ENCODE data around the gene PRICKLE1. TPM values are rescaled to one million over a fixed set of nuclear protein-coding genes. Genes with fewer than 3 reads are reported as not detected.

The PRICKLE1 gene
- total and polyA plus RNA-seq, 10 of the 15 experiments (the other 5 are each of a cell fraction or from before 2014, with no cell fraction given) = 0.47 to 2.8 (median 0.86) TPM

DNA sequence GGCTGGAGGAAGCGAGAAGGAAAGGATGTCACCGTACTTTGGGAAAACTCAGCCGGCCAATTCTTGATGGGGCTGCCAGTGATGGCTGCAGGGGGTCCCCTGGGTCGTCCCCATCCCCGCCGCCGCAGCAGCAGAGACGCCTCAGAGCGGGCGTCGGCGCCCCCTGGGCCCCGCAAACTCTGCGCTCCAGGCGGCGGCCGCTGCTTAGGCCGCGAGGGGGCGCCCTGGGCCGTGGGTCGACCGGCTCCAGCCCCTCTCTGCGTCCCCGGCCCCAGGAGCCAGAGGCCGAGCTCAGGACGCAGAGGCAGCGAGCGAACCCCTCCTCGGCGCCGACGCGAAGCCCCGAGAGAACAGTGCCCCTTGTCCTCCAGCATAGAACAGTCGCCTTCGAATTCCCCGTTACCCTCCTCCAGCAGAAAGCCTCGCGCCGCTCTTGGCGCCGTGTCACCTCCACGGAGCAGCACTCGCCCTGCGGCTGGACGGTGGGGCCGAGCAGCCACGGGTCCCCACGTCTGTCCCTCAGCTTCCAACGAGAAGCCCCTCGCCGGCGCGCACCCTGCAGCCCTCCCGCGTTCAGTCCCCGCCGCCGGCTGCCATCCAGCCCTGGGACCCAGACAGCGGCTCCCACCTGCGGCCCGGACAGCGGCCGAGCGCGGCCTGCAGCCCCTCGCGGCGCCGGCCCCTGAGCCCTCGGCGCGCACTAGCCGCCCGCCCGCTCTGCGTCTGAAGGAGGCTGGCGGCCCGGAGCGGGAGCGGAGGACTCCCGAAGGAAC is 106.6 kb downstream of the PRICKLE1 start (continued):
- TF ChIP-seq, protein P1, sequence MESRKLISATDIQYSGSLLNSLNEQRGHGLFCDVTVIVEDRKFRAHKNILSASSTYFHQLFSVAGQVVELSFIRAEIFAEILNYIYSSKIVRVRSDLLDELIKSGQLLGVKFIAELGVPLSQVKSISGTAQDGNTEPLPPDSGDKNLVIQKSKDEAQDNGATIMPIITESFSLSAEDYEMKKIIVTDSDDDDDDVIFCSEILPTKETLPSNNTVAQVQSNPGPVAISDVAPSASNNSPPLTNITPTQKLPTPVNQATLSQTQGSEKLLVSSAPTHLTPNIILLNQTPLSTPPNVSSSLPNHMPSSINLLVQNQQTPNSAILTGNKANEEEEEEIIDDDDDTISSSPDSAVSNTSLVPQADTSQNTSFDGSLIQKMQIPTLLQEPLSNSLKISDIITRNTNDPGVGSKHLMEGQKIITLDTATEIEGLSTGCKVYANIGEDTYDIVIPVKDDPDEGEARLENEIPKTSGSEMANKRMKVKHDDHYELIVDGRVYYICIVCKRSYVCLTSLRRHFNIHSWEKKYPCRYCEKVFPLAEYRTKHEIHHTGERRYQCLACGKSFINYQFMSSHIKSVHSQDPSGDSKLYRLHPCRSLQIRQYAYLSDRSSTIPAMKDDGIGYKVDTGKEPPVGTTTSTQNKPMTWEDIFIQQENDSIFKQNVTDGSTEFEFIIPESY (IDR thresholded peaks at IDR 0.05) = no peak
- 0 out of 2 replicates have a peak, but pooled peaks have one; percentile 30 for TF ChIP-seq CHD2 (IDR thresholded peaks at IDR 0.05; ENCODE audit: borderline replicate concordance, low read depth, low read length)
- TF ChIP-seq NR2F1 (conservative IDR thresholded peaks at IDR 0.05) = 0 out of 2 replicates have a peak, but pooled peaks have one; percentile 33
- peak; percentile 53; the same call in 1 of the 2 replicates for TF ChIP-seq LARP7 (IDR thresholded peaks at IDR 0.05)
- TF ChIP-seq IKZF1 (conservative IDR thresholded peaks at IDR 0.05) = peak; percentile 73

DNA sequence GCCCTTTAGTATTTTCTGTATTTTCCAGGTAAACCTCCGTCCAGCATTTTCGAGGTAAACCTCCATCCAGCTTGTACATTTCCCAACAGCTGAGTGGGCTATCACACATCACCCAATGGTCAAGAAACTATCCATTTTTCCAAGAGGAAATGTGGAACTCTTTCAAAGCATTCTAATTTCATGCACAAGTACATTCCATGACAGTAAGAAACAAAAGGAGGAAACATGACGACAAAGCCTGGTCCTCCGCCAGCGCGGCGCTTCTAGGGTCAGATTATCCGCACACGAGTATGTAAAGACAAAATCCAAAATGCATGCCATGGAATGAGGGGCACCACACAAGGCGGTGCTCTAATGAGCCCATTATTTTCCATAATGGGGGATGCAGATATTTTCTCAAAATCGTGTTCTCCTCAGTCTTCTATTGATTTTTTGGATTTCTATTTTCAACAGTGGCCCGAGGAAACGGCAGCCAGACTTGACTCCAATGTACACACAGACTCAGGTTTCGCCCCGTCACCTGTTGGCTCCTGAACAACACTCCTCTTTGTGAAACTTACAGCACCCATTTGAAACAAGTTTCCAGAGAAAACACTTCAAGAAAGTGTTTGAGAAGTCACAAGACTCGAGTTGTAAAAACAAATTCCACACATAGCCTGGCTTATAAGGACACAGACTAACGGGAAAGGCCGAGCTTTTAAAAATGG is 107.4 kb downstream of the PRICKLE1 start:
- FAIRE-seq = no peak
- no peak overlapping the region for H3K9ac ChIP-seq (ENCODE audit: control insufficient read depth, insufficient read depth, low read length)
- whole genome bisulfite sequencing (ENCODE audit: insufficient coverage, insufficient replicate concordance, low lambda C conversion rate, missing lambda C conversion rate) = 70% methylated on average over 18 of the region's 18 CpGs
- CTCF ChIA-PET = interaction anchor here (0.6 to 11.2 kb wide), 13 partner anchors 9 to 855 kb away, joined by 3 to 117 read pairs (median 6); no protein-coding TSS in a partner anchor
- DNase-seq (ENCODE audit: low read depth, low spot score) = no peak
- RAD21 ChIA-PET (ENCODE audit: unreplicated experiment) = interaction anchor here (1.0 to 4.5 kb wide), 9 partner anchors 11 to 1515 kb away, joined by 3 to 38 read pairs (median 8); no protein-coding TSS in a partner anchor
- no peak overlapping the region for H3K27ac ChIP-seq (ENCODE audit: control insufficient read depth, insufficient read depth)
- peak overlapping the region; percentile 73; the same call in 1 of the 2 replicates for H3K4me3 ChIP-seq
- H3K79me2 ChIP-seq (ENCODE audit: control insufficient read depth, insufficient read depth, low read length) = no peaks in the 10 kb centered on the region
- in situ Hi-C loops (cut with MboI) (loop anchor here (5.0 to 10.0 kb wide), 2 partner anchors 793 to 855 kb away; no protein-coding TSS in a partner anchor), intact Hi-C loops (cut with micrococcal nuclease; ENCODE audit: unreplicated experiment) (loop anchor here (2.0 to 10.0 kb wide), 4 partner anchors 283 to 857 kb away; no protein-coding TSS in a partner anchor)
- peaks cover 0 to 6% of the 10 kb centered on the region in 2 experiments; a peak in 1 of 4 replicates for H3K27me3 ChIP-seq (replicated peaks in 1 of 2; ENCODE audit: control insufficient read depth in 2 of 2, insufficient read depth in 2 of 2, low read length in 1 of 2)
- H2AFZ ChIP-seq (ENCODE audit: control insufficient read depth, low read depth, low read length) = peak overlapping the region; percentile 92; the same call in 1 of the 2 replicates
- ATAC-seq = no peak
- H3K36me3 ChIP-seq (ENCODE audit: control insufficient read depth in 2 of 2, insufficient read depth in 2 of 2, low read length in 1 of 2) = no peaks in the 10 kb centered on the region
- no peaks in the 10 kb centered on the region for H4K20me1 ChIP-seq (ENCODE audit: control insufficient read depth, insufficient read depth)
- POLR2A ChIA-PET = no interaction called here
- no peaks in the 10 kb centered on the region for H3K9me3 ChIP-seq (replicated peaks; ENCODE audit: control insufficient read depth, insufficient read depth, low read length)
- no TSS peak for BruUV-seq (replicated peaks)
- H3K4me2 ChIP-seq (ENCODE audit: control insufficient read depth, insufficient read depth) = peak overlapping the region; percentile 100
- SMC1A ChIA-PET (ENCODE audit: uncharacterized antibody, unreplicated experiment) = interaction anchor here (0.7 to 6.0 kb wide), 7 partner anchors 9 to 810 kb away, joined by 3 to 49 read pairs (median 4); no protein-coding TSS in a partner anchor
- H3K4me1 ChIP-seq (ENCODE audit: control insufficient read depth, insufficient read depth, low read length) = peaks cover 9% of the 10 kb centered on the region
- TF ChIP-seq CBFB (IDR thresholded peaks at IDR 0.05; ENCODE audit: low read depth) (no peak), SMAD5 (IDR thresholded peaks at IDR 0.05; ENCODE audit: low read depth) (no peak), EGR1 (IDR thresholded peaks at IDR 0.05; ENCODE audit: borderline replicate concordance in 1 of 2, low read depth in 2 of 2, low read length in 2 of 2) (no peak)
- TF ChIP-seq, protein P2, sequence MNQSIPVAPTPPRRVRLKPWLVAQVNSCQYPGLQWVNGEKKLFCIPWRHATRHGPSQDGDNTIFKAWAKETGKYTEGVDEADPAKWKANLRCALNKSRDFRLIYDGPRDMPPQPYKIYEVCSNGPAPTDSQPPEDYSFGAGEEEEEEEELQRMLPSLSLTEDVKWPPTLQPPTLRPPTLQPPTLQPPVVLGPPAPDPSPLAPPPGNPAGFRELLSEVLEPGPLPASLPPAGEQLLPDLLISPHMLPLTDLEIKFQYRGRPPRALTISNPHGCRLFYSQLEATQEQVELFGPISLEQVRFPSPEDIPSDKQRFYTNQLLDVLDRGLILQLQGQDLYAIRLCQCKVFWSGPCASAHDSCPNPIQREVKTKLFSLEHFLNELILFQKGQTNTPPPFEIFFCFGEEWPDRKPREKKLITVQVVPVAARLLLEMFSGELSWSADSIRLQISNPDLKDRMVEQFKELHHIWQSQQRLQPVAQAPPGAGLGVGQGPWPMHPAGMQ (IDR thresholded peaks at IDR 0.05; ENCODE audit: borderline replicate concordance) = no peak

Measured in GM12878 (cell line).